Hepatocyte (in vitro differentiated cells): ENCODE measurements around the gene RBP5.

Experiments
- CTCF ChIP-seq: fragments of 200-600 bp; sonication (generic); IDR thresholded peaks from 2 replicates; pipeline ENCODE4 v1.5.1; 2016; ENCODE audit warnings: antibody characterized with exemption, mild to moderate bottlenecking; ENCODE audit not compliant: poor library complexity
- EZH2 ChIP-seq: fragments of 200-600 bp; sonication (generic); IDR thresholded peaks from 2 replicates; pipeline ENCODE4 v1.6.1; 2016; ENCODE audit warnings: antibody characterized with exemption, mild to moderate bottlenecking, borderline replicate concordance

GRCh38 chr12:7093486-7093885 is 35.2 kb downstream of the RBP5 start:
- TF ChIP-seq CTCF = no peak
- TF ChIP-seq EZH2 = no peak
